GM12891 (cell line): ENCODE data around the gene NPPC.
"Not testable (repeated sequence)": the region's sequence is repeated elsewhere in the genome, so short reads cannot be mapped to it uniquely, and the experiment has no call there.

Source experiments
- DNase-seq: peaks from one replicate; pipeline ENCODE4 v3.0.0; 2011; ENCODE audit warnings: low spot score; ENCODE audit not compliant: insufficient read length
- FAIRE-seq: peaks from 2 replicates; lab custom pipeline; 2011; peaks lifted over from hg19 to GRCh38; lab: Jason Lieb, UNC
- PAX5 ChIP-seq: IDR thresholded peaks from 2 replicates; pipeline ENCODE4 v1.6.1; 2011; ENCODE audit warnings: low read length, moderate library complexity, mild to moderate bottlenecking; ENCODE audit not compliant: insufficient read depth, severe bottlenecking
- POLR2A ChIP-seq: IDR thresholded peaks from 2 replicates; pipeline ENCODE4 v1.6.1; 2011; ENCODE audit warnings: low read depth, low read length, control low read depth
- POLR2AphosphoS5 ChIP-seq: IDR thresholded peaks from 2 replicates; pipeline ENCODE4 v1.6.1; 2011; ENCODE audit warnings: low read depth, low read length, control low read depth
- POU2F2 ChIP-seq: IDR thresholded peaks from 2 replicates; pipeline ENCODE4 v1.6.1; 2011; ENCODE audit warnings: low read depth, mild to moderate bottlenecking, control low read depth, low read length, moderate library complexity
- SPI1 ChIP-seq: IDR thresholded peaks from 2 replicates; pipeline ENCODE4 v1.6.1; 2011; ENCODE audit warnings: low read depth, low read length, control low read depth
- TAF1 ChIP-seq: IDR thresholded peaks from 2 replicates; pipeline ENCODE4 v1.6.1; 2011; ENCODE audit warnings: low read depth, low read length, control low read depth

NPPC gene

DNA sequence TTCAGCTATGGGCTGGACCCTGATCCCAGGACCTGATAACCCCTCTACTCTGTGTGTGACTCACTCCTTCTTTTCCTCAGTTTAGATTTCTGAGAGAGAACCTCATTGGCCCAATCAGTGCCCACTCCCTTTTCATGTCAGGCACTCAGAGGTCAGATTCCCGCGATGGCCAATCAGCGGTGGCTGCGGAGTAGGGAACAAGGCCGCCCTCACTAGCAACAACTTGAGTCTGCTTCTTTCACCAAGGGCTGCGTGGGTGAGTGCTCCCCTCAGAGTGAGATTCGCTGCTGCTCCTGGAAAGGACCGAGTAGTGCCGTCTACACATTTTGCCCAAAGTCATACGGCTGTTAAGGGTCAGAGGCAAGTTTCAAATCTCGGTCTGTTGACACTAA, 34.7 kb downstream of the NPPC start:
- FAIRE-seq = no peak
- DNase-seq = no peak
- no peak for TF ChIP-seq SPI1
- TF ChIP-seq TAF1 = no peak
- TF ChIP-seq PAX5 = no peak
- TF ChIP-seq POLR2A = no peak
- TF ChIP-seq POLR2AphosphoS5 = no peak
- no peak for TF ChIP-seq POU2F2

DNA sequence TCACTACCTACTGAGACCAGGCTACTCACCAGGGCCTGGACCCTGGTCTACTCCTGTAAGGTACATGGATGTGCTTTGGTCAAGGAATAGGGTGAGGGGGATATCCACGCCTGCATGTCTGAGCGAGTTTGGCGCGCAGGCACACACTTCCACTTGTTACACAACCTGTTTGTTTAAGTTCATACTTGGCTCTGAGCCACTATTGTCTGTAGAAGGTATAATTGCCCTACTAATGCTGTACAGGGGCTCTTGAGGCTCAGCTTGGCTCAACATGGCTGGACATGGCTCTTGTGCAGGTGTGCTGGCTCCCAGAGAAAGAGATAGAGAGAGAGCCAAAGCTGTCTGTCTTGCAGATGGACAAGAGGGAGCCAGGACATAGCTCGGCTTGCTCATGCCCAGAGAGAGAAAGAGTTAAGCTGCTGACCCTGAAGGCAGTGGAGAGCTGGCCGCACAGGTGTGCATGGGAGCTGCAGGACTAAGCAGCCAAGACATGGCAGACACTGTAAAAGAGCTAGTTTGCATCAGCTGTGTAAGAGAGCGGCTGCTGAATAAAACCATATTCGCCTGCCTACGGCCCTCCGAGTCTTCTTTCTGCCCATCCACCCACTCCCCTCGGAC, 35.2 kb downstream of the NPPC start:
- FAIRE-seq (no peak), DNase-seq (no peak)
- TF ChIP-seq SPI1 (no peak), TAF1 (no peak), POU2F2 (no peak), POLR2AphosphoS5 (no peak), PAX5 (no peak), POLR2A (no peak)

DNA sequence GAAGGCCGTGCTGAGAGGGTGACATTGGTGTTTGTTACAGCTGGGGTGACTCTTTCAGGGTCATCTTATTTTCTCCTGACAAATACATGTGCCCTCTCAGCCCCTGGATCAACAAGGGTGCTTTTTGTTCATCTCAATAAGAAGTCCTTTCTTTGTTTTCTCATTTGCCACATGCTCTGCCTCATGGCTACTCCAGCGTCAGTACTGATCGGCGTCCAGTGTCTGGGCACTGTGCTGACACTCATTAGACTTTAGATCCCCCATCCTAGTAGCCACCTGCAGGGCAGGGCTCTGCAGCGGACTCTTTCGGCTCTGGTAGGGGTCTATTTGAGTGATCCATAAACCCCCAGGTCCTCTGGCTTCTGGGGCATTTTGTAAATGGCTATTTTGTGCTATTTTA, 38.4 kb downstream of the NPPC start:
- no peak for TF ChIP-seq POU2F2
- no peak for TF ChIP-seq POLR2AphosphoS5
- no peak for TF ChIP-seq PAX5
- no peak for TF ChIP-seq TAF1
- TF ChIP-seq POLR2A = no peak
- no peak for TF ChIP-seq SPI1
- FAIRE-seq = no peak
- no peak for DNase-seq

DNA sequence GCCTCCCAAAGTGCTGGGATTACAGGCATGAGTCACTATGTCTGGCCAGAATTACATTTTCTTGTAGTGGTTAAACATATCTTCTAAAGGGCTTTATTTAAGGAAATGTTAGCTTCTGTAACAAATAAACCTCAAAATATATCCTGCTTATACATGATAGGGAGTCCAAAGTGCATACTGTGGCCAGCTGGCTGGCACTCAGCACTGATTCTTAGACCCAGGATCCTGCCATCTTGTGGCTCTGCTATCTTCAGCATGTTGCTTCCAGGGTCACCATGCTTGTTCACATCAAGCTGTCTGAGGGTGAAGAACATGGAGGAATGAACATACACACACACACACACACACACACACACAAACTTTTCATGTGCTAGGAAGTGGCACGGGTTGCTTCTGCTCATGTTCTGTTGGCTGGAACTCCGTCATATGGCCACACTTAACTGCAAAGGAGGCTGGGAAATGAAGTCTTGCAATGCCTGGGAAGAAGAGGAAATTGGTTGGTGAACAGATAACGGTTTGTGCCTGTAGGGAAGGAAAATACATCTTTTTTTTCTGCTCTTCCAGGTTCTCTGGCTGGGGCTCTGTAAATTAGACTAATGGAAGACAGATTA, 40.0 kb downstream of the NPPC start:
- no peak for DNase-seq
- FAIRE-seq = no peak
- TF ChIP-seq TAF1 (no peak), PAX5 (no peak), POLR2A (no peak), SPI1 (no peak), POLR2AphosphoS5 (no peak), POU2F2 (no peak)

DNA sequence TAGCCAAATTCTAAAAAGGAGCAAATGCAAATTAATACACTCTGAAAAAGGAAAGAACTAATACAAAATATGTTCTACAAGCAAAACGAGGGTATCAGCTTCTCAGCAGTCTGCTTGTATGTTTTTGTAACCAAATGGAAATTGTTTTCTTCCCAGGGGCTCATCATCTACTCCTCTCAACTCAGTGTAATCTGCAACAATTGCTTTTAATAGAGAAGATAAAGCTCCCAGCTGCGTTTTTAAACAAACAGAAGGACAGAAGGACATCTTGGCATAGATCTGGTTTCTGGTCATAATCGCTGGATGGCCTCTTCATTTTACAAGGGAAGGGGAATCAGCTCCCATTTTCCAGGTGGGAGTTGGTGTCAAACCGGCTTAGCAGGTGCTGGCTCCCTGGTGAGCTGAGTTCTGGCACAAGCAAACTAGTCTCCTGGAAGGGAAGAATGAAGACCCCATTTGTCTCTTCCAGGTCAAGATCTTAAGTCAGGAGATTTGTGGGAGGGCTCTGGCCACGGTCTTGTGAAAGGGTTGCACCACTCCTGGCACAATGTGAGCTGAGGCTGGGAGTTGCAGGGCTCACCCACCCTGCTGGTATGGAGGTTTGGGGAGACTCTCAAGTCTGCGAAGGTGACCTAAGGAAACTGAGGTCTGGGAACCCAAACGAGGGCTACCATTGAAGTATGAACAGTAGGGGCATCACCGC, 41.6 kb downstream of the NPPC start:
- FAIRE-seq = no peak
- no peak for DNase-seq
- no peak for TF ChIP-seq PAX5
- no peak for TF ChIP-seq TAF1
- no peak for TF ChIP-seq POLR2A
- TF ChIP-seq POLR2AphosphoS5 = no peak
- TF ChIP-seq SPI1 = no peak
- TF ChIP-seq POU2F2 = no peak

DNA sequence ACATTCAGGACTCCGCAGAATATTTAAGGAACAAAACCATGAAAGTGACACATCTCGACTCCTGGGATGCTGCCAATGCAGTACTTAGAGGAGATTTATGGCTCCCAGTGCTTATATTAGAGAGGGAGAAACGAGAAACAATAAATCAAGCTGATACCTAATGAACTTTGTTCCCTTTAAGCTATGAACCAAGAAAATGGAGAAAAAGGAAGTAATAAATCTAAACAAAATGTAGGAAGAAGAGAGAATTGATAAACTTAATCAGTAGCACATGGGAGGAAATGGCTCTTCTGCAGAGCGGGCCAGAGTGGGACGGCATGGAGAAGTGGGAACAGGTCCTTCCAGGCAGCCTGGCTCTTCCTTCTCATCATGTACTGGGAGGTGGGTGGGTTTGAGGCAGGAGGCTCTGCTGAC, 42.7 kb downstream of the NPPC start:
- FAIRE-seq = no peak
- no peak for TF ChIP-seq PAX5
- no peak for TF ChIP-seq TAF1
- TF ChIP-seq POLR2AphosphoS5 = no peak
- TF ChIP-seq SPI1 = no peak
- no peak for TF ChIP-seq POLR2A
- no peak for TF ChIP-seq POU2F2
- DNase-seq = no peak

DNA sequence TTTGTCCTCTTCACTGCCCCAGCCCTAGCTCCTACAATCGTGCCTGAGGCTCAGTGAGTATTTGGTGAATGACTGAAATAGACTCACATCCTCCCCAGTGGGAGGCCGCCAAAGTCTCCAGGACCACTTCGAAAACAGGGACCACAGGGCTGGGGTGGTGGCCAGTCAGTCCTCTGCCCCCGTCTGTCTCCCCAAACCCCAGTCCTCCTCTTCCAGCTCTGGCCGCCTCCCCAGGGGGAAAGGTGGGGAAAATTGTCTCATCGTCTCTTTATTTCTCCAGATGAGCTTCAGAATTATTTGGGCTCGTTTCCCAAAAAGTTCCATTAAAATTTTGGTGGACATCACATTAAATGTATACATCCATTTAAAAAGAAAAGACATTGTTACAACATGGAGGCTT, 43.5 kb downstream of the NPPC start:
- no peak for FAIRE-seq
- TF ChIP-seq TAF1 (no peak), POLR2A (no peak), SPI1 (no peak), POU2F2 (no peak), PAX5 (no peak)
- DNase-seq = no peak

DNA sequence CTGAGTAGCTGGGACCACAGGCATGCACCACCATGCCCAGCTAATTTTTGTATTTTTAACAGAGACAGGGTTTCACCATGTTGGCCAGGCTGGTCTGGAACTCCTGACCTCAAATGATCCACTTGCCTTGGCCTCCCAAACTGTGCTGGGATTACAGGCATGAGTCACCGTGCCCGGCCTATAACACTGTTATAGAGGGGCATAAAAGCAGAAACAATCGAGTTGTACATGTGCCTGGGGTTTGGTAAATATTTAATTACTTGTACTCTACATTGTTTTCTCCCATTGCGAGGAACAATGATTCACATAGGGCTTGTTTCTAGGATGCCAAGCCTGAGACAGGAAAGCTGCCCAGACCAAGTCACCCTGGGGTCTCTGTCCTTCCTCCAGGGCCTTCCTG, 45.8 kb downstream of the NPPC start:
- not testable (repeated sequence) for FAIRE-seq, DNase-seq

DNA sequence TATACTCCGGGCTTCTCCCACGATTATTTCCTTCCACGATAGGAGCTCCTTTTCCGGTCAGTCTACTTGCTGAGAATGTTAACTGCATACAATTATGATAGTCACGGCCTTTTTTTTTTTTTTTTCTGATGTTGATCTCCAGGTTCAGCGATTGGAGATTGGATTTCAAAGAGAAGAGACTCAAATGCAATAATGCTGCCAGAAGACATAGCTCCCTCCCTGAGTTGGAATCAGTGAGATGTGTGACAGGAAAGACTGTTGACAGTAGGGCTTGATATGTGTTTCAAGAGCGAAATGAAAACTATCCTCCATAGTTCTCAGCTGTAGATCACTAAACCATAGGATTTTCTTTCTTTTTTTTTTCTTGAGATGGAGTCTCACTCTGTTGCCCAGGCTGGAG, 47.0 kb downstream of the NPPC start:
- FAIRE-seq = no peak
- TF ChIP-seq POU2F2 (no peak), POLR2A (no peak), POLR2AphosphoS5 (no peak), PAX5 (no peak), TAF1 (no peak)

More for the DNA sequence above, 47.0 kb downstream of the NPPC start:
- DNase-seq = no peak
